Measurements from ENCODE around the gene APRT. TPM values are rescaled to one million over a fixed set of nuclear protein-coding genes. Genes with fewer than 3 reads are reported as not detected.

The APRT gene
- total RNA-seq, 4 donors from 2014 or later: 32.5 to 82.2 (median 56.3) TPM

GRCh38 chr16:88815901-88816589, 4.3 kb upstream of the APRT start:
- Histone ChIP-seq H3K4me1 (peaks cover 0 to 8% of the 10 kb centered on the region in 2 donors), H3K9me3 (no peaks in the 10 kb centered on the region), H3K36me3 (no peaks in the 10 kb centered on the region), H3K27ac (no peak overlapping the region), H3K27me3 (no peaks in the 10 kb centered on the region), H3K4me3 (no peak overlapping the region)
- intact Hi-C loops (cut with DNase I; ENCODE audit: low total_unique reads): no loop called here
- DNase-seq: no peak
- TF ChIP-seq POLR2A (IDR thresholded peaks at IDR 0.05): no peak
- TF ChIP-seq, protein P1, sequence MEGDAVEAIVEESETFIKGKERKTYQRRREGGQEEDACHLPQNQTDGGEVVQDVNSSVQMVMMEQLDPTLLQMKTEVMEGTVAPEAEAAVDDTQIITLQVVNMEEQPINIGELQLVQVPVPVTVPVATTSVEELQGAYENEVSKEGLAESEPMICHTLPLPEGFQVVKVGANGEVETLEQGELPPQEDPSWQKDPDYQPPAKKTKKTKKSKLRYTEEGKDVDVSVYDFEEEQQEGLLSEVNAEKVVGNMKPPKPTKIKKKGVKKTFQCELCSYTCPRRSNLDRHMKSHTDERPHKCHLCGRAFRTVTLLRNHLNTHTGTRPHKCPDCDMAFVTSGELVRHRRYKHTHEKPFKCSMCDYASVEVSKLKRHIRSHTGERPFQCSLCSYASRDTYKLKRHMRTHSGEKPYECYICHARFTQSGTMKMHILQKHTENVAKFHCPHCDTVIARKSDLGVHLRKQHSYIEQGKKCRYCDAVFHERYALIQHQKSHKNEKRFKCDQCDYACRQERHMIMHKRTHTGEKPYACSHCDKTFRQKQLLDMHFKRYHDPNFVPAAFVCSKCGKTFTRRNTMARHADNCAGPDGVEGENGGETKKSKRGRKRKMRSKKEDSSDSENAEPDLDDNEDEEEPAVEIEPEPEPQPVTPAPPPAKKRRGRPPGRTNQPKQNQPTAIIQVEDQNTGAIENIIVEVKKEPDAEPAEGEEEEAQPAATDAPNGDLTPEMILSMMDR (IDR thresholded peaks at IDR 0.05): peak; percentile 31 to 63 (median 52)

DNA sequence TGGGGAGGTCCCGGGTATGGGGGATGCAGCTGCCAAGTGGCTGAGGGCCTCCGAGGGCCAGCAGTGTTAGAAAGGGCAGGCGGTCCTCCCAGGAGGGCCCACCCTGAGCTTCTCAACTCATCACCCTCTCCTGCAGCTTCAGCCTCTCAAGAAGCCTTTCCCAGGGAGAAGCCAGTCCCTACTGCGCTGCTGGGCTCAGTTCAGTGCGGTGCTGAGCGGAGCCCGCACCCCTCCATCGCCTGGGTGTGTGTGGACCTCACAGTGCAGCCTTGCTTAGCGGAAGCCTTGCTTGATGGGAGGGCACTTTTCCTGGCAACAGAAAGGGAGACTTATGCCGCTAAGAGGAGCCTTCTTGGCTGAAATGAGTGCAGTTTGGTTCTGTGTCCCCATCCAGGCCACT, 3.5 kb upstream of the APRT start:
- peaks cover 0 to 16% of the 10 kb centered on the region in 2 donors for H3K4me1 ChIP-seq
- intact Hi-C loops (cut with DNase I; ENCODE audit: low total_unique reads): no loop called here

GRCh38 chr16:88814144-88814502, 2.4 kb upstream of the APRT start:
- intact Hi-C loops (cut with DNase I; ENCODE audit: low total_unique reads): no loop called here
- H3K36me3 ChIP-seq: no peaks in the 10 kb centered on the region
- no peaks in the 10 kb centered on the region for H3K27me3 ChIP-seq
- no peak for DNase-seq
- H3K4me1 ChIP-seq: peaks cover 0 to 18% of the 10 kb centered on the region in 2 donors
- H3K4me3 ChIP-seq: no peak overlapping the region
- H3K9me3 ChIP-seq: no peaks in the 10 kb centered on the region
- no peak for TF ChIP-seq POLR2A (IDR thresholded peaks at IDR 0.05)
- TF ChIP-seq, protein P1 (IDR thresholded peaks at IDR 0.05): no peak
- H3K27ac ChIP-seq: no peak overlapping the region

More for the DNA sequence above, 3.5 kb upstream of the APRT start:
- DNase-seq: no peak
- no peaks in the 10 kb centered on the region for H3K27me3 ChIP-seq
- no peak overlapping the region for H3K27ac ChIP-seq
- no peak overlapping the region for H3K4me3 ChIP-seq
- TF ChIP-seq, protein P1 (IDR thresholded peaks at IDR 0.05): no peak
- no peak for TF ChIP-seq POLR2A (IDR thresholded peaks at IDR 0.05)
- H3K36me3 ChIP-seq: no peaks in the 10 kb centered on the region
- no peaks in the 10 kb centered on the region for H3K9me3 ChIP-seq

DNA sequence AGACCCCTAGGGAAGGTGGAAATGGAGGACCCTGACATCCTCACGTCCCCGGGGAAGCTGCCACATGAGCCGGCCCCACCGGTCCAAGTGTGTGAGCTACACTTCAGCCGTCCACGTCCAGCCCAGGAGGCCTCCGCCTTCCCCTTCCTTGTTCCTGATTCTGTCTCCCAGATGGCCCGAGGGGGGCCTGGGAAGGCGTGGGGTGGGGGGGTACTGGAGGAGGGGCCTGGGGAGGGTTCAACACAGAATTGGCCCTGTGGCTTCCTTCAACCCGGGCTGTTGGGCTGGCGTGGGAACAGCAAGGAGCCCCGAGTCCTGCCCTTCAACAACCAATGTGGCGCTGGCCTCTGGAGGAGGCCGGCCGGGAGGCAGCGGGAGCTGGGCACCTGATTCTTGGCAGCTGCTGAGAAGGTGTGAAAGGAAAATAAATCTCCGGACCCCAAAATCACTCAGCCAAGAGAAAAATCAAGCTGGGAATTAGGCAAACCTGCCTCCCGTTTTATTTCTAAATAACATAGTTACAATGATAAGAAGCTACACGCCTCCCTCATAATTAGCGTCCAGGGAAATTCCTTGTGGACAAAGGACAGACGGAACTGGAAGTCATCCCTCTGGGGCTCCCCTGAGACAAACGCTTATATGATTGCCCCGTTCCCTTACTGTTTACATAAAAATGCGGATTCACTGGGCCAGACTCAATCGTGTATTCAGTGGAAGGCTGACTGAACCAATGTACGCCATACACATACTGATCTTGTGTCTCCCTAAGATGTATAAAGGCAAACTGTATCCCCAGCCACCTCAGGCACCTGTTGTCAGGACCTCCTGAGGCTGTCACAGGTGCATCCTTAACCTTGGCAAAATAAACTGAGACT, 1.8 kb upstream of the APRT start:
- no peaks in the 10 kb centered on the region for H3K27me3 ChIP-seq
- H3K9me3 ChIP-seq: no peaks in the 10 kb centered on the region
- intact Hi-C loops (cut with DNase I; ENCODE audit: low total_unique reads): no loop called here
- H3K36me3 ChIP-seq: no peaks in the 10 kb centered on the region
- peaks cover 0 to 18% of the 10 kb centered on the region in 2 donors for H3K4me1 ChIP-seq
- H3K27ac ChIP-seq: peak overlapping the region; percentile 90 to 95
- no peak for DNase-seq
- H3K4me3 ChIP-seq: no peak overlapping the region
- no peak for TF ChIP-seq POLR2A (IDR thresholded peaks at IDR 0.05)
- TF ChIP-seq, protein P1 (IDR thresholded peaks at IDR 0.05): no peak

All from uterus (tissue), 4 donors.